Measurements from ENCODE around the gene PRICKLE1. TPM values are rescaled to one million over a fixed set of nuclear protein-coding genes. Genes with fewer than 3 reads are reported as not detected.

Gene PRICKLE1
- total and polyA plus RNA-seq, 2 donors: 8.9 to 59.7 TPM

- peaks cover 2% of the 10 kb centered on the region for H3K4me1 ChIP-seq (ENCODE audit: insufficient read depth)
- H3K4me3 ChIP-seq (ENCODE audit: low read depth, low read length): no peak overlapping the region
- no peak overlapping the region for H3K27ac ChIP-seq (ENCODE audit: low read depth)
- DNase-seq (ENCODE audit: extremely low spot score): no peak
- WGBS: 18% methylated on average over 6 of the region's 6 CpGs
- no peaks in the 10 kb centered on the region for H3K36me3 ChIP-seq (ENCODE audit: insufficient read depth)
Measured at GRCh38 chr12:42584651-42585111, 4.9 kb downstream of the PRICKLE1 start.

DNA sequence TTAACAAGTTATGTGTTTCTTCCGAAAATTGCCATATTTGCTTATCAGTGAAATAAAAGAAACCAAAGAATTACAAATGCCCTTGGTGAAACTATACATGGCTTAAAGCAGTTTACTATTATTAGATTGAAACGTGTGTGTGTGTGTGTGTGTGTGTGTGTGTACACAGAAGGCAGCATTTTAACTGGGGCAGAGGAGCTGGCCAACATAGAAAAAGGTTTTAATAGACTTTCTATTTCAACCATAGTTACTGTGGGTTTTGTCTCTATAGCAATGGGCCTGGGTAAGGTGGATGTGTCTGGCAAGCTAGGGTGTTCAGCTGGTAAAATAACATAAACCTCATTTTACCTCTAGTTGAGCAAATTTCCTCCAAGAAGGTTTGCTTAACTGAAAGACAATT lies 6.5 kb downstream of the PRICKLE1 start:
- no peaks in the 10 kb centered on the region for H3K36me3 ChIP-seq (ENCODE audit: insufficient read depth)
- H3K4me3 ChIP-seq (ENCODE audit: low read depth, low read length): no peak overlapping the region
- peak overlapping the region; percentile 2 for H3K27ac ChIP-seq (ENCODE audit: low read depth)
- DNase-seq (ENCODE audit: extremely low spot score): no peak
- H3K4me1 ChIP-seq (ENCODE audit: insufficient read depth): peaks cover 1% of the 10 kb centered on the region
- WGBS: 30% methylated on average over 2 of the region's 2 CpGs

GRCh38 chr12:42582498-42582897 lies 7.0 kb downstream of the PRICKLE1 start:
- Histone ChIP-seq H3K4me3 (ENCODE audit: low read depth, low read length) (no peak overlapping the region), H3K4me1 (ENCODE audit: insufficient read depth) (peaks cover 1% of the 10 kb centered on the region), H3K36me3 (ENCODE audit: insufficient read depth) (no peaks in the 10 kb centered on the region), H3K27ac (ENCODE audit: low read depth) (peak overlapping the region; percentile 2)
- WGBS: 39% methylated on average over 5 of the region's 5 CpGs
- no peak for DNase-seq (ENCODE audit: extremely low spot score)

DNA sequence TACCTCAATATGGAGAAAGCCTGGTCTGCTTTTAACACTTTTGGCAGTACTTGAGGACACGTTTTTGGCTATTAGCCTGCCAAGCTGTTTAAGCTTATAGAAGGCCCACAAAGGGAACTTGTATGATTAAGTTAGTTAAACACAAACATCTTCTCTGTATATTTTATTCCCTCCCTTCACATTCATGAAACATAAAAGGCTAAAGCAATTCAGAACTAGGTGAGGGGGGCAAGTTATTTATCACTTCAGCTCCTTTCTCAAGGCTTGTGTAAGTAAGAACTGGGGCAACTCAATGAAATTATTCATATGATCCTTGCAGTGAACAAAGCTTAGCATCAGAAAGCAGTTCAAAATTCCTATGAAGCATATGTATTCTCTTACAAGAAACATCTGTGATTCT lies 7.5 kb downstream of the PRICKLE1 start:
- H3K27ac ChIP-seq (ENCODE audit: low read depth): no peak overlapping the region
- H3K4me1 ChIP-seq (ENCODE audit: insufficient read depth): peaks cover 1% of the 10 kb centered on the region
- DNase-seq (ENCODE audit: extremely low spot score): peak; percentile 59

DNA sequence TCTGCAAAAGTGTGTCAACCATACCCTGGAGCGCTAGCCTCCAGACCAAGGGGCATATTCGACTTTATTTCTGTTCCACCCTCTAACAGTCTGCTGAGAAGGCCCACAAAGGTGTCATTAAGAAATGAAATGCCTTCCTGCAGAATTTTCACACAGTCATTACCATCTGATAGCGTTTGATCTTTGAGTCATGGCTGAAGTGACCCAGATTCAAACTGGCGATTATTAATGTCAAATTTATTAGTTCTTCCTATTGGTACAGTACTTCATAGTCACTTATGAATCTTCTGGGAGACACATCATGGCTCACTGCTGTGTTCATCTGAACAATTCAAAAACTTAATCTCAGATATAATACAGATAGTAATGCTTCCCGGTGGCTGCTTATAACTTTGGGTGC lies 13.2 kb downstream of the PRICKLE1 start:
- Histone ChIP-seq H3K4me3 (ENCODE audit: low read depth, low read length) (no peak overlapping the region), H3K36me3 (ENCODE audit: insufficient read depth) (no peaks in the 10 kb centered on the region), H3K27ac (ENCODE audit: low read depth) (no peak overlapping the region), H3K4me1 (ENCODE audit: insufficient read depth) (no peaks in the 10 kb centered on the region)
- DNase-seq (ENCODE audit: extremely low spot score): no peak
- 61% methylated on average over 5 of the region's 5 CpGs for WGBS

More for the DNA sequence above, 7.5 kb downstream of the PRICKLE1 start:
- H3K4me3 ChIP-seq (ENCODE audit: low read depth, low read length): no peak overlapping the region
- 17% methylated on average over 1 of the region's 1 CpG for WGBS
- no peaks in the 10 kb centered on the region for H3K36me3 ChIP-seq (ENCODE audit: insufficient read depth)

DNA sequence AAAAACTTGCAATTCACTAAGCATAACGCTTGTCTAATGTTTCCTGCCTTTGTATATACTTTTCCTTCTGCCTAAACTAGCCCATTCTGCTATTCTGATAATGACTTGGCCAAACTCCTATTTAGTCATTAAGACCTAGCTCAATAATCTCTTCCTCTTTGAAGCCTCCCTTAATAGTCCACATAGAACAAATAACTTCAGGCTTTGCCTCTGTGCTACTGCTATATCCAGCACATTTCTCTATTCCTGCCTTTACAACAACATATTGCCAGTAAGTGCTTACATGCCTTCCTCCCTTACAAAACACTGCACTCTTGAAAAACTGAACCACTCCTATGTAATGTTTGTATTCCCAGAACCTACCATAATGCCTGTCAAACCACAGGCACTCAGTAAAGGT lies 13.8 kb downstream of the PRICKLE1 start:
- no peak for DNase-seq (ENCODE audit: extremely low spot score)
- Histone ChIP-seq H3K4me1 (ENCODE audit: insufficient read depth) (no peaks in the 10 kb centered on the region), H3K4me3 (ENCODE audit: low read depth, low read length) (no peak overlapping the region), H3K36me3 (ENCODE audit: insufficient read depth) (no peaks in the 10 kb centered on the region), H3K27ac (ENCODE audit: low read depth) (no peak overlapping the region)
- WGBS: 30% methylated on average over 1 of the region's 1 CpG

DNA sequence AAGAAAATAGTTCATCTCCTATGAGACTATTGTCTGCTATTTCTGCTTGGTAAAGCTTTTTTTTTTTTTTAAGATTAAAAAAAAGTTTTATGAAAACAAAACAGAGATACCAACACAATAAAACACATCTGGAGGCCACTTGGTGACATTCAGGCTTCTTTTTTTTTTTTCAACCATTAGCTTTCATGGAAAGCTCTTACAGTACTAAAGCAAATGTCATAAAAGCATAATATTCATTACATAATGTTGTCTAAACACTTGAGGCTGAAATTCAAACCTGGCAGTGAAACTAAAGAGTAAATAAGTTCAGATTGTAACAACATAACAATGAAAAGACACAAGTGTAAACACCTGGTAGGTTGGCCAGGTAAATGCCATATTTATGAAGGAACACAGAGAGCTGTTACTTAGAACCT lies 14.7 kb downstream of the PRICKLE1 start:
- H3K36me3 ChIP-seq (ENCODE audit: insufficient read depth): no peaks in the 10 kb centered on the region
- no peak overlapping the region for H3K27ac ChIP-seq (ENCODE audit: low read depth)
- DNase-seq (ENCODE audit: extremely low spot score): no peak
- H3K4me3 ChIP-seq (ENCODE audit: low read depth, low read length): no peak overlapping the region
- H3K4me1 ChIP-seq (ENCODE audit: insufficient read depth): no peaks in the 10 kb centered on the region

DNA sequence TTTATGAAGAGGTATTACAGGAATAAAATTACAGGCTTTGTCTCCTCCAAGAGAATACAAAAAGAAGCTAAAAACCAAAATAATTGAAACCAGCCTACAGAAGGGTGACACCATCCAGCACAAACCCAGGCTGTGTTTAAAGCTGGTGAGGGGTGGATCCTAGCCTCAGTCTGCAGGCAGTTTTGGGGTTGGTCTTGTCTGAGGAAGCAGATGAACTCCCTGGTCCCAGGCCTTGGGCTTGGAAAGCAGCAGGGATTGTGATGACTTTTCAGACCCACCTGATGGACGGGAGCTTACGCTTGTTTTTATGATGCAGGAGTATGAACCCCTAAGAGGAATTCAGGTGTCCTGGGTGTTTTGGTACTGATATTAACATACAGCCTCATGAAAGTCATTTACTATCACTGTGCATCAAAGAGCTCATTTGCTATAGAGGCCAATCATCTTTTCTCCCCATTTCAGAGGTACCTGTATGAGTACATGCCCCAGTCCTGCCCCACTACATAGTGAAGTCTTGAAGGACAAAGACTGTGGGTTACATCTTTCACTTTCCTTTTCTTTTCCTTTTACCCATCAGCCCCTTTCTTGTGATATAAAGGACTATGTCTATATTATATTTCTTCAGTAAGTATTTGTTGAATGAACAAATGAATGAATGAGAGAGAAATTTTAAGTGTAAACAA lies 18.1 kb downstream of the PRICKLE1 start:
- Histone ChIP-seq H3K4me3 (ENCODE audit: low read depth, low read length) (no peak overlapping the region), H3K36me3 (ENCODE audit: insufficient read depth) (no peaks in the 10 kb centered on the region), H3K27ac (ENCODE audit: low read depth) (no peak overlapping the region), H3K4me1 (ENCODE audit: insufficient read depth) (no peaks in the 10 kb centered on the region)
- DNase-seq (ENCODE audit: extremely low spot score): no peak
- 93% methylated on average over 2 of the region's 2 CpGs for WGBS

GRCh38 chr12:42570076-42570475 lies 19.5 kb downstream of the PRICKLE1 start:
- DNase-seq (ENCODE audit: extremely low spot score): no peak
- H3K4me1 ChIP-seq (ENCODE audit: insufficient read depth): no peaks in the 10 kb centered on the region
- no peak overlapping the region for H3K4me3 ChIP-seq (ENCODE audit: low read depth, low read length)
- H3K36me3 ChIP-seq (ENCODE audit: insufficient read depth): no peaks in the 10 kb centered on the region
- WGBS: 85% methylated on average over 2 of the region's 2 CpGs
- no peak overlapping the region for H3K27ac ChIP-seq (ENCODE audit: low read depth)

- no peaks in the 10 kb centered on the region for H3K4me1 ChIP-seq (ENCODE audit: insufficient read depth)
- DNase-seq (ENCODE audit: extremely low spot score): no peak
Measured at GRCh38 chr12:42568952-42569915, 20.3 kb downstream of the PRICKLE1 start.

DNA sequence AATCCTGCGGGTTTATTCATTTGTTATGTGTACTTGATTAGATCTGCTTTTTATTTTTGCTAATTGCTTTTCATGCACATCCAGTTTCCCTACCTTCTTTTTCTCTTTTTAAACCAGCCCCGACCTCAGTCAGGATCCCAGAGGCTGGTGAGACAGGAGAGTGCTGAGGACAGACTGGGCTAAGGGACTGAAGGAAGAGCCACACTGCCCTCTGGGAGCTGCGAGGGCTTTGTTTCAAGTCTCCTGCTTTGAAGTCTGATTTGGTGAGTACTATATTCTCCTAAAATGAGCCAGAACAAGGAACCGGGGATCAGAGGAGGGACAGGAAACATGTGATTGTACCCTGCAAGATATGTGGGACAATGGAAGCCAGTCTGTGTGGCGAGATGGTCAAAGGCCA lies 23.9 kb downstream of the PRICKLE1 start:
- 56% methylated on average over 5 of the region's 5 CpGs for WGBS
- no peak for DNase-seq (ENCODE audit: extremely low spot score)
- Histone ChIP-seq H3K4me1 (ENCODE audit: insufficient read depth) (no peaks in the 10 kb centered on the region), H3K27ac (ENCODE audit: low read depth) (no peak overlapping the region), H3K4me3 (ENCODE audit: low read depth, low read length) (no peak overlapping the region), H3K36me3 (ENCODE audit: insufficient read depth) (no peaks in the 10 kb centered on the region)

More at GRCh38 chr12:42568952-42569915, 20.3 kb downstream of the PRICKLE1 start:
- H3K4me3 ChIP-seq (ENCODE audit: low read depth, low read length): no peak overlapping the region
- 25% methylated on average over 6 of the region's 6 CpGs for WGBS
- no peak overlapping the region for H3K27ac ChIP-seq (ENCODE audit: low read depth)
- H3K36me3 ChIP-seq (ENCODE audit: insufficient read depth): no peaks in the 10 kb centered on the region

DNA sequence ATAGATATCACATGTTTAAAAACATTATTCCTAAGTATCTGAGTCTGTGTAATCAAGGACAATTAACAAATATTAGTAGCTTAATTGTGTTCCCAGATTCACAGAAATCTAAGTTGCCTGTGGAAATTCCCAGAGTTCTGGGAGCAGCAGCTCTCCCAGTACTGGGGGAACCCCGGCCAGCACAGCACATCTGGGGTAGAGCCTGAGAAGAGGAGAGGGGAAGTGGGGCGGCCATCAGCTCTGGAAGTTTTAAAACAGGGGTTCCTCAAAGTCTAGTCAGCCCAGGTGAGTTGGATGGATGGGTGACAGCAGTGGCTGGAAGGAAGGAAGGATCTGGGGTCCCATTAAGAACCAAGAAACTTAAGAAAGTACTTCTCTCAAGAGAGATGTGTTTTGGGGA lies 24.6 kb downstream of the PRICKLE1 start:
- WGBS: 70% methylated on average over 2 of the region's 2 CpGs
- no peaks in the 10 kb centered on the region for H3K36me3 ChIP-seq (ENCODE audit: insufficient read depth)
- H3K4me1 ChIP-seq (ENCODE audit: insufficient read depth): no peaks in the 10 kb centered on the region
- H3K4me3 ChIP-seq (ENCODE audit: low read depth, low read length): no peak overlapping the region
- DNase-seq (ENCODE audit: extremely low spot score): no peak
- no peak overlapping the region for H3K27ac ChIP-seq (ENCODE audit: low read depth)

DNA sequence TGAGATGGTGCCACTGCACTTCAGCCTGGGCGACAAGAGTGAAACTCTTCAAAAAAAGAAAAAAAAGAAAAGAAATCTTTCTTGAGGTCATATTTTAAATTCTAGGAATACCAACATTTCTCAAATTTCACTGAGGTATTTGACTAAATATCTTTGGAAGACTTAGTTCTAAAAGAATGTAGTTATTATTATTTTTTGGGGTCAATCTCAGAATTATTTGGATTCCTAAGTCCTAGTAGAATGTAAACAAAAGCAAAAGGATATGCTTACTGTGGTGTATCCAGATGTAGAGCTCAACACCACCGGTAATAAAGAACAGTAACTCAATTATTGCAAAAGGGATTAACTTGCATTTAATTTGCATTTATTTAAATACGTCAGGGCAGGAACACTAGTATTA lies 25.0 kb downstream of the PRICKLE1 start:
- 53% methylated on average over 3 of the region's 3 CpGs for WGBS

GRCh38 chr12:42560977-42561376 lies 28.6 kb downstream of the PRICKLE1 start:
- Histone ChIP-seq H3K4me1 (ENCODE audit: insufficient read depth) (no peaks in the 10 kb centered on the region), H3K36me3 (ENCODE audit: insufficient read depth) (no peaks in the 10 kb centered on the region), H3K4me3 (ENCODE audit: low read depth, low read length) (no peak overlapping the region), H3K27ac (ENCODE audit: low read depth) (no peak overlapping the region)
- DNase-seq (ENCODE audit: extremely low spot score): no peak
- WGBS: 85% methylated on average over 1 of the region's 1 CpG

More for the DNA sequence above, 25.0 kb downstream of the PRICKLE1 start:
- H3K27ac ChIP-seq (ENCODE audit: low read depth): no peak overlapping the region
- H3K36me3 ChIP-seq (ENCODE audit: insufficient read depth): no peaks in the 10 kb centered on the region
- no peak overlapping the region for H3K4me3 ChIP-seq (ENCODE audit: low read depth, low read length)
- no peaks in the 10 kb centered on the region for H3K4me1 ChIP-seq (ENCODE audit: insufficient read depth)
- no peak for DNase-seq (ENCODE audit: extremely low spot score)
